ENCODE measurements around the gene DDT. TPM values are rescaled to one million over a fixed set of nuclear protein-coding genes. Genes with fewer than 3 reads are reported as not detected.
"Not testable (repeated sequence)": the region's sequence is repeated elsewhere in the genome, so short reads cannot be mapped to it uniquely, and the experiment has no call there.

Gene DDT
- total RNA-seq, 1 experiment from 2014 or later = 422 TPM

DNA sequence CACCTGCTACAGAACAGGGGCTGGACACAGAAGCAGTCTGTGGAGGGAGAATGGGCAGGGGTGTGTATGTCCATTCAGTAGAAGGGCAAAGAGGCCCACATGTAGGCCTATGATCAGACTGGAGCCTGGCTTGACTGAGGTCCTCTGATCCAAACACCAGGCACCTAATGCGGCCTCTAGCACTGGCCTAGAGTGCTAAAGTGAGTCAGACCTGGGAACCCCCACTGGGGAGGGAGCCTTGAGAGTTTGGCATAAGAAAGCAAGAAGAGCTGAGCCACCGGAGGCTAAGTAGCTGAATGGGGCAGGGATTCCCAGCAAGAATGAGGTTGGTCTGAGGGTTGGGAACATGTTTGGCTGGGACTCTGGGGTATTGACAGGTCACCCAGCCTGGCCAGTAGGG lies 22.9 kb downstream of the DDT start:
- not testable (repeated sequence) for H3K4me3 ChIP-seq (ENCODE audit: insufficient read depth, low read depth, low read length); H3K27me3 ChIP-seq (ENCODE audit: control insufficient read depth, insufficient read depth, low read length); H3K36me3 ChIP-seq (replicated peaks; ENCODE audit: control insufficient read depth, insufficient read depth, low read length)
- peak; percentile 54 for DNase-seq

DNA sequence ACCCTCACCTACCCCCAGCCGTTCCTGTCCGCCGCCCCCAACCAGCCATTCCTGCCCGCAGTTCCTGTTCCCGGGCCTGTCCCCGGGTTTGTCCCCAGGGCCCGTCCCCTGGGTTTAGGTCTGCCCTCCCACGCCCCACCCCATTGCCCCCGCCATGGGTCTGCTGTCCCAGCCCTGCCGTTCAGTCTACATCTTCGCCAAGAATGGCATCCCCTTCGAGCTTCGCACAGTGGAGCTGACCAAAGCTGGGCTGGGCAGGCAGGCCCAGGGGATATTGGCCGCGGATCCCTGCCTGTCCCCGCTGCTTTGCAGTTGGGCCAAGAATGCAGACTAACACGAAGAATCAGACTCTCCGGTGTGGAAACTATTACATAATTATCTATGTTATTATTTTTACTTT lies 24.5 kb downstream of the DDT start:
- not testable (repeated sequence) for DNase-seq; H3K36me3 ChIP-seq (replicated peaks; ENCODE audit: control insufficient read depth, insufficient read depth, low read length); H3K27me3 ChIP-seq (ENCODE audit: control insufficient read depth, insufficient read depth, low read length); H3K4me3 ChIP-seq (ENCODE audit: insufficient read depth, low read depth, low read length)

DNA sequence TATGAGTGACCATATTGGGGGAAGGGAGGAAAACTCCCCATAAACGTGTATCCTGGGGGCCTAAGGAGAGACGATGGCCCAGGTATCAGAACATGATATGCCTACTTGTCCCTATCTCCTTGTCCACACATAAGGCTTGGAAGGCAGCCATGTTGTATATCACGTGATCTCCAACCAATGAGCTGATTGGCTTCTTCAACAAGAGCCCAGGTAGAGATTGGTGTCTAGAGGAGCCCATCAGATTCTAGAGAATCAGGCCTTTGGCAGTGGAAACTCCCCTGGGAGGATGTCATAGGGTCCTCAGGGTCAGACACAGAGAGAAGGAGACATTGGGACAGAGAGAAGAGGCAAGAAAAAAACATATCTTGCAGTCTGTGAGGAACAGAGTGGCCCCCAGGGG lies 26.9 kb downstream of the DDT start:
- DNase-seq; H3K4me3 ChIP-seq (ENCODE audit: insufficient read depth, low read depth, low read length); H3K27me3 ChIP-seq (ENCODE audit: control insufficient read depth, insufficient read depth, low read length); H3K36me3 ChIP-seq (replicated peaks; ENCODE audit: control insufficient read depth, insufficient read depth, low read length): not testable (repeated sequence)

DNA sequence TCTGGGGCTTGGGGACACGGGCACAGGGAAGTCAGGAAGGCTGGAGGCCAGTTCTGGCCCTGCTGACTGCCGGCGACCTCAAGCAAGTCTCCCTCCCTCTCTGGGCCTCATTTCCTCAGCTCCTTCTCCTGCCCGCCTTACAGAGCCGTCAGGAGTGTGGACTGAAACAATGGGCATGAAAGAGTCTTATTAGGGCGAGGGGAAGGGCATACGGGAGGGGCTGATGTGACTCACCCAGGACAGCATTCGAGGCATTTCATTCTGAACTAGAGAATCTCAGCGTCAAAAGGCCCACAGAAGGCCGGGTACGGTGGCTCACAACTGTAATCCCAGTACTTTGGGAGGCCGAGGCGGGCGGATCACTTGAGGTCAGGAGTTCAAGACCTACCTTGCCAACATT lies 34.1 kb downstream of the DDT start:
- H3K36me3 ChIP-seq (replicated peaks; ENCODE audit: control insufficient read depth, insufficient read depth, low read length); DNase-seq; H3K27me3 ChIP-seq (ENCODE audit: control insufficient read depth, insufficient read depth, low read length); H3K4me3 ChIP-seq (ENCODE audit: insufficient read depth, low read depth, low read length): not testable (repeated sequence)

DNA sequence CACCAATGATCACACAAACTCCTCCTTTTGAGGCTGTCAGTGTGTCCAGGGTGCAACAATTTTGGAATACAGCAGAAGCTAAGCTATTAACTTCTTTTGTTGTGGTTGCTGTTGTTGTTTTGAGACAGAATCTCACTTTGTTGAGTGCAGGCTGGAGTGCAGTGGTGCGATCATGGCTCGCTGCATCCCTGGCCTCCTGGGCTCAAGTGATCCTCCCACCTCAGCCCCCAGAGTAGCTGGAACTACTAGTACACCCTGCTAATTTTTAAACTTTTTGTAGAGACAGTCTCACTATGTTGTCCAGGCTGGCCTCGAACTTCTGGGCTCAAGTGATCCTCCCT lies 35.3 kb downstream of the DDT start:
- Histone ChIP-seq H3K4me3 (ENCODE audit: insufficient read depth, low read depth, low read length) (no peak overlapping the region), H3K36me3 (replicated peaks; ENCODE audit: control insufficient read depth, insufficient read depth, low read length) (no peaks in the 10 kb centered on the region), H3K27me3 (ENCODE audit: control insufficient read depth, insufficient read depth, low read length) (no peaks in the 10 kb centered on the region)
- DNase-seq = no peak

DNA sequence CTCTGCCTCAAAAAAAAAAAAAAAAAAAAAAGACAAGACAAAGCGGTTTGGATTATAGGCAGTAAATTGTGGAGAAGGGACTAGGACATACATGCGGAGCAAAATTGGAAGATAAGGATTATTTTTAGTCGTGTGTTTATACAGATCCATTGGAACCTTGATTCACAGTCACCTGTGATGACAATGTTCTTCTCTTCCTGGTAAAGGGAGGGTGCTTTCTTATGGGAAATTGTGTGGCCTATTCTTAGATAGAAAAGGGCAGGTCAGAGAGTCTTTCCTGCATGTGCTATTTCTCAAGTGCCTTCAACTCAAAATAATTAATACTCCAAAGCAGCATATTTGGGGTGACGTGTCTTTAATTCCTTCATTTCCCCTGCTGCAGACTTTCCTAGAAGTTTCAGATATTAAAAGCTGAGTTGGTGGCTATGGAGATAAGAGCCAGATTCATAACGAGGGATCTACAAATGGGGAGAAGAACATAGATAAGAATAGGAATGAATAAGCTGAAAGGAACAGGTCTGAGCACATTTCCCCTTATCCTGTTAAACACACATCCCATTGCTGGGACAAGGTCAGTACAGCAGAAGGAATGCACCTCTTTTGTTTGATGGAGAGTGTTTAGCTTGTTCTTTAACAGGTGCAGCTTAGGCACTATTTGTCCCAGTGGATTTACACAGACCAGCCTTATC lies 35.8 kb downstream of the DDT start:
- Histone ChIP-seq H3K27me3 (ENCODE audit: control insufficient read depth, insufficient read depth, low read length) (no peaks in the 10 kb centered on the region), H3K36me3 (replicated peaks; ENCODE audit: control insufficient read depth, insufficient read depth, low read length) (no peaks in the 10 kb centered on the region), H3K4me3 (ENCODE audit: insufficient read depth, low read depth, low read length) (no peak overlapping the region)
- peak; percentile 21 for DNase-seq

DNA sequence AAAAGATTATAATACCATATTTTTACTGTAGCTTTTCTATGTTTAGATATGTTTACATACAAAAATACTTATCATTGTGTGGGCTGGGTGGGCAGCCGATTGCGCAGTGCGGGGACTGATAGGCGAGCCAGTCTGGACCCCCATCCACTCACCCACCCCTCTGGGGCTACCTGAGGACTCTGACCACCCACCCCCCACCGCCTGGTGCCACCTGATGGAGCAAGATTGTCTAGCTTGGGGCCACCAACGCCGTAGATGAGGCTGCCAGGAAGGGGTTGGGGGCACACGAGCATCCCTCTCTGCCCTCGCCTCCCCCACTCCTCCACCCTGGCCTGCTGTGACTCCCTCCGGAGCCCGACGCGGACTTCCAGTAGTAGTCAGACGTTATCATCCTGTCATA lies 47.7 kb downstream of the DDT start:
- DNase-seq = no peak
- H3K36me3 ChIP-seq (replicated peaks; ENCODE audit: control insufficient read depth, insufficient read depth, low read length) = peaks cover 5% of the 10 kb centered on the region
- no peaks in the 10 kb centered on the region for H3K27me3 ChIP-seq (ENCODE audit: control insufficient read depth, insufficient read depth, low read length)
- no peak overlapping the region for H3K4me3 ChIP-seq (ENCODE audit: insufficient read depth, low read depth, low read length)

DNA sequence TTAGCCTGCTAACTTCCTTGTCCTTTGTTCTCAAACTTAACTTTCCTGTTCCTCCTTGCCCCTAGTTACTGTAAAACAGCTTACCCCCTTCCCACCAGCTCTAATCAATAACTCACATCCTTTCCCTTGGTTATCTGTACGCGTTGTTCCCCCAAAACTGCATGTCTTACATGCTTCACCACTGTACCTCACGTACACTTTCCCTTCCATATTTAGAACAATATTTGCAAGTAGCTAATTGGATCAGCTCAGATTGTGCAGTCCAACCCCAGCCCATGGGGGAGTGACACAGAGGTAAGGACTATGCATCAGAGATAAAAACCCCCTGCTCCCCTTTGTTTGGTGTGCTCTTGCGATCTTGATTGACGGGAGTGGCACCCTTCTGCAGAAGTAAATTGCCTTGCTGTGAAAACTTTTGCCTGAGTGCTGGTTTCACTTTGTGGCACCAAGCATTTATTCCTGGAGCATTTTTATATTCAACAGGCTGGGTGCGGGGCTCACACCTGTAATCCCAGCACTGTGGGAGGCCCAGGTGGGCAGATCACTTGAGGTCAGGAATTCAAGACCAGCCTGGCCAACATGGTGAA lies 49.1 kb downstream of the DDT start:
- peaks cover 5% of the 10 kb centered on the region for H3K36me3 ChIP-seq (replicated peaks; ENCODE audit: control insufficient read depth, insufficient read depth, low read length)
- no peaks in the 10 kb centered on the region for H3K27me3 ChIP-seq (ENCODE audit: control insufficient read depth, insufficient read depth, low read length)
- no peak overlapping the region for H3K4me3 ChIP-seq (ENCODE audit: insufficient read depth, low read depth, low read length)
- no peak for DNase-seq

DNA sequence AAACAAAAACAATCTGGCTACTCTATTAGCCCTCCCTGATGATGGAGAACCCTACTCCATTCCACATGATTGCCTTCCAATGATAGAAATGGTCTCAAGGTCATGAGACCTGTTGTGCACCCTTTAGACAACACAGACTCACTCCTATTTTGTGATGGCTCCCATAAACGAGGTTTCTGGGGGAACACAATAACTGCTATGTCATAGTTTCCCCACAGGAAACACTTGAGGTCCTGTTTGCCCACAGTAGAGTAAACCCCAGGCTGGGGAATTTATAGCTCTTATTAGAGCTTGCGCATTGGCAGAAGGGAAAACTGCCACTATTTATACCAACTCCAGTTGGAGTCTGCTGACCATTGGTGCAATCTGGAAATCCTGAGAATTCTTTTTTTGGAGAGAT lies 51.3 kb downstream of the DDT start:
- peaks cover 1% of the 10 kb centered on the region for H3K36me3 ChIP-seq (replicated peaks; ENCODE audit: control insufficient read depth, insufficient read depth, low read length)
- H3K4me3 ChIP-seq (ENCODE audit: insufficient read depth, low read depth, low read length) = no peak overlapping the region
- H3K27me3 ChIP-seq (ENCODE audit: control insufficient read depth, insufficient read depth, low read length) = no peaks in the 10 kb centered on the region
- no peak for DNase-seq

DNA sequence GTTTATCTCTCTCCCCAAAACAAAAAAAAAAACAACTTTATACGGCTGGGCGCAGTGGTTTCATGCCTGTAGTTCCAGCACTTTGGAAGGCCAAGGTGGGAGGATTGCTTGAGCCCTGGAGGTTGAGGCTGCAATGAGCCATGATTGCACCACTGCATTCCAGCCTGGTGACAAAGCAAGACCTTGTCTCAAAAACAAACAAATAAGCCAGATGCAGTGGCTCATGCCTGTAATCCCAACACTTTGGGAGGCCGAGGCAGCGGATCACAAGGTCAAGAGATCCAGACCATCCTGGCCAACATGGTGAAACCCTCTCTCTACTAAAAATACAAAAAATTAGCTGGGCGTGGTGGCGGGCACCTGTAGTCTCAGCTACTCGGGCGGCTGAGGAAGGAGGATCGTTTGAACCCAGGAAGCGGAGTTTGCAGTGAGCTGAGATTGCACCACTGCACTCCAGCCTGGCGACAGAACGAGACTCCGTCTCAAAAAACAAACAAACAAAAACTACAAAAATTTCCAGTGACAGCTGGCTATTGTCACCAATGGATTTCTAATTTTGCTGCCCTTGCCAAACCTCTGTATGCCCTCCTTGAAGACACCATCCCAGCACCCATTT lies 52.5 kb downstream of the DDT start:
- not testable (repeated sequence) for H3K36me3 ChIP-seq (replicated peaks; ENCODE audit: control insufficient read depth, insufficient read depth, low read length); DNase-seq; H3K27me3 ChIP-seq (ENCODE audit: control insufficient read depth, insufficient read depth, low read length); H3K4me3 ChIP-seq (ENCODE audit: insufficient read depth, low read depth, low read length)

Other genes with a start within 250 kb of the DDT start
- 1.7 and 2.3 TPM in 2 replicates for gene ZNF70, start 223.3 kb downstream of the DDT start, total RNA-seq (2014; rRNA removed; shearing (Covaris generic))
- gene VPREB3, start 220.0 kb downstream of the DDT start, total RNA-seq (2014; rRNA removed; shearing (Covaris generic)) = not detected in 2 replicates
- 1.8 and 3.7 TPM in 2 replicates for gene C22orf15, start 211.5 kb downstream of the DDT start, total RNA-seq (2014; rRNA removed; shearing (Covaris generic))
- gene CHCHD10, start 206.5 kb downstream of the DDT start, total RNA-seq (2014; rRNA removed; shearing (Covaris generic)) = 55.6 and 60.9 TPM in 2 replicates
- gene MMP11, start 201.6 kb downstream of the DDT start, total RNA-seq (2014; rRNA removed; shearing (Covaris generic)) = 7.8 and 12.8 TPM in 2 replicates
- gene SMARCB1, start 187.5 kb downstream of the DDT start, total RNA-seq (2014; rRNA removed; shearing (Covaris generic)) = 79.1 and 86.5 TPM in 2 replicates
- 5.0 and 9.3 TPM in 2 replicates for gene DERL3, start 135.4 kb downstream of the DDT start, total RNA-seq (2014; rRNA removed; shearing (Covaris generic))
- 10.7 and 17.4 TPM in 2 replicates for gene SLC2A11, start 116.6 kb downstream of the DDT start, total RNA-seq (2014; rRNA removed; shearing (Covaris generic))
- 952 and 1,162 TPM in 2 replicates for gene MIF, start 80.1 kb downstream of the DDT start, total RNA-seq (2014; rRNA removed; shearing (Covaris generic))
- 13.1 and 18.9 TPM in 2 replicates for gene GSTT2B, start 13.2 kb downstream of the DDT start, total RNA-seq (2014; rRNA removed; shearing (Covaris generic))
- 3.5 and 4.2 TPM in 2 replicates for gene DDTL, start 7.6 kb downstream of the DDT start, total RNA-seq (2014; rRNA removed; shearing (Covaris generic))
- 0.48 TPM in 1 of 2 replicates, not detected in the other for gene GSTT2, start 5.7 kb upstream of the DDT start, total RNA-seq (2014; rRNA removed; shearing (Covaris generic))
- gene GSTT4, start 31.0 kb upstream of the DDT start, total RNA-seq (2014; rRNA removed; shearing (Covaris generic)) = not detected in 2 replicates
- gene CABIN1, start 36.9 kb upstream of the DDT start, total RNA-seq (2014; rRNA removed; shearing (Covaris generic)) = 55.3 and 55.9 TPM in 2 replicates
- gene SUSD2, start 207.0 kb upstream of the DDT start, total RNA-seq (2014; rRNA removed; shearing (Covaris generic)) = 0.83 and 1.3 TPM in 2 replicates